OCI-LY7 (cell line): ENCODE results near the gene GRID1. TPM values are rescaled to one million over a fixed set of nuclear protein-coding genes. Genes with fewer than 3 reads are reported as not detected.

Experiments
- BruUV-seq: library from RNA; stranded (reverse); fragments of 400-500 nt; replicated peaks from 2 replicates; lab custom pipeline; 2021; lab: Mats Ljungman, UMichigan
- CTCF ChIA-PET: fragments of 300-600 bp; sonication (Branson Sonifier 250); formaldehyde crosslinking; loops from one replicate; lab custom pipeline; 2022; ENCODE audit warnings: antibody characterized with exemption; ENCODE audit not compliant: unreplicated experiment; lab: Charles Lee
- POLR2A ChIA-PET: fragments of 300-600 bp; sonication (Branson Sonifier 250); formaldehyde crosslinking; loops from one replicate; lab custom pipeline; 2022; ENCODE audit warnings: antibody characterized with exemption; lab: Charles Lee
- DNase-seq: peaks from one replicate; pipeline ENCODE4 v3.0.0-alpha.2; 2015; ENCODE audit warnings: low spot score
- H2AFZ ChIP-seq: fragments of 200-600 bp; sonication (generic), shearing (Covaris generic); 2 replicates; pipeline ENCODE4 v1.6.1; 2014; ENCODE audit warnings: mild to moderate bottlenecking, antibody characterized with exemption, low read length, moderate library complexity
- H3K27ac ChIP-seq: fragments of 200-600 bp; sonication (generic); 2 replicates; pipeline ENCODE4 v1.5.1; 2014; ENCODE audit warnings: mixed run types, low read depth, mild to moderate bottlenecking, moderate library complexity, low read length, inconsistent platforms; ENCODE audit not compliant: poor library complexity, severe bottlenecking
- H3K36me3 ChIP-seq: fragments of 200-600 bp; sonication (generic); 2 replicates; pipeline ENCODE4 v1.6.1; 2014; ENCODE audit warnings: mild to moderate bottlenecking, antibody characterized with exemption, low read length, moderate library complexity, mixed read lengths; ENCODE audit not compliant: insufficient read depth
- H3K4me1 ChIP-seq: fragments of 200-600 bp; sonication (generic); 2 replicates; pipeline ENCODE4 v1.5.1; 2014; ENCODE audit warnings: mild to moderate bottlenecking, low read length; ENCODE audit not compliant: insufficient read depth, poor library complexity, severe bottlenecking
- H3K4me2 ChIP-seq: fragments of 200-600 bp; sonication (generic); 2 replicates; pipeline ENCODE4 v1.6.1; 2014; ENCODE audit warnings: mild to moderate bottlenecking, low read length
- H3K4me3 ChIP-seq: fragments of 200-600 bp; sonication (generic); 2 replicates; pipeline ENCODE4 v1.5.1; 2014; ENCODE audit warnings: mild to moderate bottlenecking, low read depth, low read length; ENCODE audit not compliant: poor library complexity, severe bottlenecking
- H3K79me2 ChIP-seq: fragments of 200-600 bp; sonication (generic); 2 replicates; pipeline ENCODE4 v1.6.1; 2016; ENCODE audit warnings: low read depth, mild to moderate bottlenecking, low read length, moderate library complexity, mixed read lengths; ENCODE audit not compliant: insufficient read depth
- H3K9me2 ChIP-seq: fragments of 200-600 bp; sonication (generic); 2 replicates; pipeline ENCODE4 v1.6.1; 2016; ENCODE audit warnings: mild to moderate bottlenecking, low read length, mixed read lengths; ENCODE audit not compliant: insufficient read depth
- H3K9me3 ChIP-seq: fragments of 200-600 bp; sonication (generic); 2 replicates; pipeline ENCODE4 v1.6.1; 2014; ENCODE audit warnings: mild to moderate bottlenecking, mixed run types, low read length, mixed read lengths
- H4K20me1 ChIP-seq: fragments of 200-600 bp; sonication (generic); 2 replicates; pipeline ENCODE4 v1.6.1; 2014; ENCODE audit warnings: mild to moderate bottlenecking, antibody characterized with exemption, low read length, moderate library complexity, mixed read lengths; ENCODE audit not compliant: insufficient read depth
- EZH2phosphoT487 ChIP-seq: fragments of 200-600 bp; sonication (generic); IDR thresholded peaks from 2 replicates; pipeline ENCODE4 v1.6.1; 2018; ENCODE audit warnings: low read depth, borderline replicate concordance, mild to moderate bottlenecking, mixed run types, antibody characterized with exemption, low read length, moderate library complexity, mixed read lengths
- intact Hi-C: fragments of 100-400 bp; cut with micrococcal nuclease; formaldehyde crosslinking; loops from one replicate; pipeline ENCODE4 v1.10.0; 2022; ENCODE audit not compliant: unreplicated experiment
- total RNA-seq, 2 experiments: library from RNA; depleted of rRNA in 1 of 2; stranded (reverse); fragments of >200 nt in 1 of 2; shearing (Covaris generic) in 1 of 2; gene quantifications; 2 replicates each; pipeline ENCODE4 v1.2.3, GENCODE V29; 2014 to 2022
- TF ChIP-seq, protein P1 (sequence below): fragments of 200-600 bp; sonication (generic); conservative IDR thresholded peaks from 2 replicates; pipeline ENCODE4 v1.5.1; 2014; ENCODE audit warnings: mild to moderate bottlenecking, antibody characterized with exemption, low read length, moderate library complexity, mixed read lengths

GRID1 gene
- total RNA-seq, 2 experiments from 2014 or later, result 1.6 to 3.7 TPM

- BruUV-seq, result no TSS peak
- no peaks in the 10 kb centered on the region for H3K9me3 ChIP-seq
- no peaks in the 10 kb centered on the region for H3K36me3 ChIP-seq
- POLR2A ChIA-PET, result interaction anchor here (0.6 kb wide), 1 partner anchor 95 kb away, joined by 3 read pairs; no protein-coding TSS in a partner anchor
- no peak overlapping the region for H3K4me2 ChIP-seq
- TF ChIP-seq EZH2phosphoT487, result no peak
- TF ChIP-seq, protein P1, sequence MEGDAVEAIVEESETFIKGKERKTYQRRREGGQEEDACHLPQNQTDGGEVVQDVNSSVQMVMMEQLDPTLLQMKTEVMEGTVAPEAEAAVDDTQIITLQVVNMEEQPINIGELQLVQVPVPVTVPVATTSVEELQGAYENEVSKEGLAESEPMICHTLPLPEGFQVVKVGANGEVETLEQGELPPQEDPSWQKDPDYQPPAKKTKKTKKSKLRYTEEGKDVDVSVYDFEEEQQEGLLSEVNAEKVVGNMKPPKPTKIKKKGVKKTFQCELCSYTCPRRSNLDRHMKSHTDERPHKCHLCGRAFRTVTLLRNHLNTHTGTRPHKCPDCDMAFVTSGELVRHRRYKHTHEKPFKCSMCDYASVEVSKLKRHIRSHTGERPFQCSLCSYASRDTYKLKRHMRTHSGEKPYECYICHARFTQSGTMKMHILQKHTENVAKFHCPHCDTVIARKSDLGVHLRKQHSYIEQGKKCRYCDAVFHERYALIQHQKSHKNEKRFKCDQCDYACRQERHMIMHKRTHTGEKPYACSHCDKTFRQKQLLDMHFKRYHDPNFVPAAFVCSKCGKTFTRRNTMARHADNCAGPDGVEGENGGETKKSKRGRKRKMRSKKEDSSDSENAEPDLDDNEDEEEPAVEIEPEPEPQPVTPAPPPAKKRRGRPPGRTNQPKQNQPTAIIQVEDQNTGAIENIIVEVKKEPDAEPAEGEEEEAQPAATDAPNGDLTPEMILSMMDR, result no peak
- DNase-seq, result no peak
- H3K27ac ChIP-seq, result no peak overlapping the region
- no peaks in the 10 kb centered on the region for H4K20me1 ChIP-seq
- no peaks in the 10 kb centered on the region for H3K79me2 ChIP-seq
- intact Hi-C loops, result no loop called here
- H3K4me1 ChIP-seq, result no peaks in the 10 kb centered on the region
- CTCF ChIA-PET, result no interaction called here
- H3K9me2 ChIP-seq, result no peaks in the 10 kb centered on the region
- no peak overlapping the region for H2AFZ ChIP-seq
- no peak overlapping the region for H3K4me3 ChIP-seq
These were observed 275.4 kb downstream of the GRID1 start for GRCh38 chr10:86091216-86091615.

DNA sequence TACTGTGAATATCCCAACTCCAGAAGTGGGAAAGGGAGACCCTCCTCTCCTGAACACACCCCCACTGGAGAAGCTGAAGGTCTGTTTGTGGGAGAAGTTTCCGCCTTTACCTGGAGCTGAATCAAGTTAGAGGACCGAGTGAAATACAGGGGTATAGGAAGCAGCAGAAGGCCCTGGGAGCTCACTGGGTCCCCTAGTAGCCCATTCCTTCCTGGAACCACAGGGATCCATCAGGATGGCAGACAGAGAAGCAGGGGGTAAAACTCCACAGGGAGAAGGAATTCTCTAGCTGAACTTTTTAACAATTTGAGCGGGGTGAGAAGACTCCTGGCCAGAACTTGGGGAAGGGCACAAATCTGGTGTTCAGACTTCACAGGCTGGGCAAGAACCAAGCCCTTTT is 275.8 kb downstream of the GRID1 start:
- BruUV-seq, result no TSS peak
- Histone ChIP-seq H3K4me2 (no peak overlapping the region), H2AFZ (no peak overlapping the region), H3K79me2 (no peaks in the 10 kb centered on the region), H3K36me3 (no peaks in the 10 kb centered on the region), H4K20me1 (no peaks in the 10 kb centered on the region), H3K27ac (no peak overlapping the region), H3K9me3 (no peaks in the 10 kb centered on the region), H3K4me1 (no peaks in the 10 kb centered on the region), H3K9me2 (no peaks in the 10 kb centered on the region), H3K4me3 (no peak overlapping the region)
- ChIA-PET POLR2A (interaction anchor here (0.6 kb wide), 1 partner anchor 94 kb away, joined by 3 read pairs; no protein-coding TSS in a partner anchor), CTCF (no interaction called here)
- no peak for TF ChIP-seq EZH2phosphoT487
- TF ChIP-seq, protein P1, result no peak
- intact Hi-C loops, result no loop called here
- no peak for DNase-seq

DNA sequence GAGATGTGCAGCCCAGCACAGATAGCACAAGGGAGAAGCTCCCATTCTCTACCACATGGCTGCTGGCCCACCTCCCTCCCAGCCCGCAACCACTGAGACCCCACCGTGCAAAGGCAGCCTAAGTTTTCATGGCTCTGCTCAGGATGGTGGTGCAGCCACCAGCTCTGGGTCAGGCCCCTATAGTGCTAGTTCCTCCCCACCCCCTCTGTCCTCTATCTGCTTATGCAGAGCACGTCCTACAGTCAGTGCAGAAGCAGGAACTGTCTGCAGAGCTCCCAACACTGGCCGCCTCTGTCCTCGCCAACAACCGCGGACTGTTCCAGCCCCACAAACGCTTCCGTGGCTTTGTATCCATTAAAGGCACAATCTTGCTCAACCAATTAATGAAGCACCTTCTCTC is 278.9 kb downstream of the GRID1 start:
- intact Hi-C loops, result no loop called here
- Histone ChIP-seq H3K79me2 (no peaks in the 10 kb centered on the region), H3K4me2 (no peak overlapping the region), H4K20me1 (no peaks in the 10 kb centered on the region), H3K9me2 (no peaks in the 10 kb centered on the region), H3K4me3 (no peak overlapping the region), H2AFZ (no peak overlapping the region), H3K9me3 (no peaks in the 10 kb centered on the region), H3K36me3 (no peaks in the 10 kb centered on the region), H3K27ac (no peak overlapping the region), H3K4me1 (no peaks in the 10 kb centered on the region)
- ChIA-PET POLR2A (no interaction called here), CTCF (no interaction called here)
- BruUV-seq, result no TSS peak
- DNase-seq, result no peak
- TF ChIP-seq EZH2phosphoT487, result no peak
- TF ChIP-seq, protein P1, result no peak
